ENCODE measurements around the gene ESYT1. TPM values are rescaled to one million over a fixed set of nuclear protein-coding genes. Genes with fewer than 3 reads are reported as not detected.

Gene ESYT1
- total RNA-seq, 1 donor from 2014 or later: 102 TPM

GRCh38 chr12:56143217-56143616, 15.2 kb downstream of the ESYT1 start:
- Mint-ChIP-seq H3K4me1 (ENCODE audit: low read depth) (peaks cover 2% of the 10 kb centered on the region), H3K4me3 (ENCODE audit: low read depth) (no peak overlapping the region), H3K36me3 (ENCODE audit: insufficient read depth) (peaks cover 32% of the 10 kb centered on the region), H3K27ac (no peak overlapping the region), H3K9me3 (ENCODE audit: low read depth) (no peaks in the 10 kb centered on the region), H3K27me3 (no peaks in the 10 kb centered on the region)
- TF ChIP-seq, protein P1, sequence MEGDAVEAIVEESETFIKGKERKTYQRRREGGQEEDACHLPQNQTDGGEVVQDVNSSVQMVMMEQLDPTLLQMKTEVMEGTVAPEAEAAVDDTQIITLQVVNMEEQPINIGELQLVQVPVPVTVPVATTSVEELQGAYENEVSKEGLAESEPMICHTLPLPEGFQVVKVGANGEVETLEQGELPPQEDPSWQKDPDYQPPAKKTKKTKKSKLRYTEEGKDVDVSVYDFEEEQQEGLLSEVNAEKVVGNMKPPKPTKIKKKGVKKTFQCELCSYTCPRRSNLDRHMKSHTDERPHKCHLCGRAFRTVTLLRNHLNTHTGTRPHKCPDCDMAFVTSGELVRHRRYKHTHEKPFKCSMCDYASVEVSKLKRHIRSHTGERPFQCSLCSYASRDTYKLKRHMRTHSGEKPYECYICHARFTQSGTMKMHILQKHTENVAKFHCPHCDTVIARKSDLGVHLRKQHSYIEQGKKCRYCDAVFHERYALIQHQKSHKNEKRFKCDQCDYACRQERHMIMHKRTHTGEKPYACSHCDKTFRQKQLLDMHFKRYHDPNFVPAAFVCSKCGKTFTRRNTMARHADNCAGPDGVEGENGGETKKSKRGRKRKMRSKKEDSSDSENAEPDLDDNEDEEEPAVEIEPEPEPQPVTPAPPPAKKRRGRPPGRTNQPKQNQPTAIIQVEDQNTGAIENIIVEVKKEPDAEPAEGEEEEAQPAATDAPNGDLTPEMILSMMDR (IDR thresholded peaks at IDR 0.05; ENCODE audit: unreplicated experiment): no peak
- DNase-seq (ENCODE audit: low spot score, unreplicated experiment): no peak

DNA sequence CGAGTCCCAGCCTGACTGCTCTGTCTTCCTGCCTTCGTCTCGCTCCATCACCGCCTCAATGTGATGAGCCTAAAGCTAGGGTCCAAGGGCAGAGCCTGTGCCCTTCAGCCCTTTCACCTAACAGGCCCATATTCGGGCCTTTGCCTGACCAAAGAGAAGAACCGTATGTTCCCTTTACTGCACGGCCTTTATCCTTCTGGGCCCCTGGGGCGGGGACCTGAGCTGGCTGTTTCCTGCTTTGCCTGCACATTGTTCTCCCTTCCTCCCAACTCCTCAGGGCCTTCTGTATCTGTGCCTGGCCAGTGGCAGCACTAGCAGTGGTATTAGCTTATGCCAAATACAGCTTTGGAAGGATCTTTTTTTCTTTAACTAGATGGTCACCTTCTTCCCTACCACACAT, 15.8 kb downstream of the ESYT1 start:
- Mint-ChIP-seq H3K36me3 (ENCODE audit: insufficient read depth) (peaks cover 26% of the 10 kb centered on the region), H3K9me3 (ENCODE audit: low read depth) (no peaks in the 10 kb centered on the region), H3K4me3 (ENCODE audit: low read depth) (no peak overlapping the region), H3K27me3 (no peaks in the 10 kb centered on the region), H3K4me1 (ENCODE audit: low read depth) (peaks cover 2% of the 10 kb centered on the region), H3K27ac (no peak overlapping the region)
- TF ChIP-seq, protein P1 (IDR thresholded peaks at IDR 0.05; ENCODE audit: unreplicated experiment): no peak
- DNase-seq (ENCODE audit: low spot score, unreplicated experiment): no peak

GRCh38 chr12:56145217-56145616, 17.1 kb downstream of the ESYT1 start:
- Mint-ChIP-seq H3K27ac (no peak overlapping the region), H3K4me1 (ENCODE audit: low read depth) (peaks cover 2% of the 10 kb centered on the region), H3K27me3 (no peaks in the 10 kb centered on the region), H3K36me3 (ENCODE audit: insufficient read depth) (peaks cover 22% of the 10 kb centered on the region), H3K9me3 (ENCODE audit: low read depth) (no peaks in the 10 kb centered on the region), H3K4me3 (ENCODE audit: low read depth) (no peak overlapping the region)
- DNase-seq (ENCODE audit: low spot score, unreplicated experiment): no peak
- TF ChIP-seq, protein P1 (IDR thresholded peaks at IDR 0.05; ENCODE audit: unreplicated experiment): no peak

DNA sequence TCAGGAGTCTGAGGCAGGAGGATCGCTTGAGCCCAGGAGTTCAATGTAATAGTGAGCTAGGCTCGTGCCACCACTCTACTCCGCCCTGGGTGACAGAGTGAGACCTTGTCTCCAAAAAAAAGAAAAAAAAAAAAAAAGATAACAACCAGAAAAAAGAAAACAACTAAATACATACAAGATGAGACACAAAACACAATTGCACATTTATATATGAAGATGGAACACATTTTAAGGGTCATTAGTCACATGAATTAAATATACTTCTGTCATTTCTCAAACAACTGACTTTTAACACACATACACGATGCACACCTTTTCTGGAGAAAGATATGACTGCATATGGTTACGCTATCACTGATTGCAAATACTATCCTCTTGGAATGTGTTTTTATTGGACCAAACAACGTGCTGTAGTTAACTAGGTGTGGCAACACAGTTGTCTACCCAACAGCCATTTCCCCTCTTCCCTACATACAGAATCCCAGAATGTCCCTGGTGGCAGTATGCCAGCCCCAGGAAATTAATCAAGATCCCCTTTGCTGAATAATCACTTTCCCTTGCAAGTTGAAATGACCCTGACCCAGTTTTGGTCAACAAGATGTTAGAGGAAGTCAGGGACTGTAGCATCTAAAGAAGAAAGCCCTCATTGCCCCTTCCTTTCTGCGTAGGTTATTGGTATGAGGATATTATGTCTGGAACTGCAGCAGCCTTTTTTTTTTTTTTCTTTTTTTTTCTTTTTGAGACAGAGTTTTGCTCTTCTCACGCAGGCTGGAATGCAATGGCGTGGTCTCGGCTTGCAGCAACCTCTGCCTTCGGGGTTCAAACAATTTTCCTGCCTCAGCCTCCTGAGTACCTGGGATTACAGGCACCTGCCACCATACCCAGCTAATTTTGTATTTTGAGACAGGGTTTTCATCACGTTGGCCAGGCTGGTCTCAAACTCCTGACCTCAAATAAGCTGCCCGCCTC, 18.7 kb downstream of the ESYT1 start:
- no peak for DNase-seq (ENCODE audit: low spot score, unreplicated experiment)
- Mint-ChIP-seq H3K27ac (peak overlapping the region; percentile 4), H3K36me3 (ENCODE audit: insufficient read depth) (peaks cover 11% of the 10 kb centered on the region), H3K4me3 (ENCODE audit: low read depth) (no peak overlapping the region), H3K4me1 (ENCODE audit: low read depth) (peaks cover 8% of the 10 kb centered on the region), H3K27me3 (no peaks in the 10 kb centered on the region), H3K9me3 (ENCODE audit: low read depth) (no peaks in the 10 kb centered on the region)
- TF ChIP-seq, protein P1 (IDR thresholded peaks at IDR 0.05; ENCODE audit: unreplicated experiment): no peak

- Mint-ChIP-seq H3K36me3 (ENCODE audit: insufficient read depth) (peaks cover 8% of the 10 kb centered on the region), H3K9me3 (ENCODE audit: low read depth) (no peaks in the 10 kb centered on the region), H3K4me3 (ENCODE audit: low read depth) (peak overlapping the region; percentile 94), H3K4me1 (ENCODE audit: low read depth) (peaks cover 17% of the 10 kb centered on the region), H3K27me3 (no peaks in the 10 kb centered on the region), H3K27ac (no peak overlapping the region)
- TF ChIP-seq, protein P1 (IDR thresholded peaks at IDR 0.05; ENCODE audit: unreplicated experiment): no peak
- no peak for DNase-seq (ENCODE audit: low spot score, unreplicated experiment)
Measured at GRCh38 chr12:56150563-56150962, 22.5 kb downstream of the ESYT1 start.
